Prostate gland (tissue), 2 donors: ENCODE data around the gene FBXO48.

ENCODE experiments used
- POLR2A ChIP-seq: fragments of 450-650 bp; IDR thresholded peaks from one replicate; pipeline ENCODE4 v1.6.1; 2016; ENCODE audit warnings: antibody characterized with exemption, mild to moderate bottlenecking
- POLR2AphosphoS5 ChIP-seq: sonication (generic); formaldehyde crosslinking; IDR thresholded peaks from one replicate; pipeline ENCODE4 v1.6.1; 2017; ENCODE audit warnings: antibody characterized with exemption
- TF ChIP-seq, protein P1 (sequence below), 4 experiments: fragments of 200-600 bp in 2 of 4; fragments of 450-650 bp in 2 of 4; sonication (generic) in 2 of 4; IDR thresholded peaks; 1 replicate in 3 of 4; 2 replicates in 1 of 4; pipeline ENCODE4 v1.5.1; 2016 to 2019; ENCODE audit warnings: antibody characterized with exemption in 4 of 4, mild to moderate bottlenecking in 2 of 4, moderate library complexity in 2 of 4

GRCh38 chr2:68516051-68516955 is 49.2 kb upstream of the FBXO48 start:
- TF ChIP-seq, protein P1, sequence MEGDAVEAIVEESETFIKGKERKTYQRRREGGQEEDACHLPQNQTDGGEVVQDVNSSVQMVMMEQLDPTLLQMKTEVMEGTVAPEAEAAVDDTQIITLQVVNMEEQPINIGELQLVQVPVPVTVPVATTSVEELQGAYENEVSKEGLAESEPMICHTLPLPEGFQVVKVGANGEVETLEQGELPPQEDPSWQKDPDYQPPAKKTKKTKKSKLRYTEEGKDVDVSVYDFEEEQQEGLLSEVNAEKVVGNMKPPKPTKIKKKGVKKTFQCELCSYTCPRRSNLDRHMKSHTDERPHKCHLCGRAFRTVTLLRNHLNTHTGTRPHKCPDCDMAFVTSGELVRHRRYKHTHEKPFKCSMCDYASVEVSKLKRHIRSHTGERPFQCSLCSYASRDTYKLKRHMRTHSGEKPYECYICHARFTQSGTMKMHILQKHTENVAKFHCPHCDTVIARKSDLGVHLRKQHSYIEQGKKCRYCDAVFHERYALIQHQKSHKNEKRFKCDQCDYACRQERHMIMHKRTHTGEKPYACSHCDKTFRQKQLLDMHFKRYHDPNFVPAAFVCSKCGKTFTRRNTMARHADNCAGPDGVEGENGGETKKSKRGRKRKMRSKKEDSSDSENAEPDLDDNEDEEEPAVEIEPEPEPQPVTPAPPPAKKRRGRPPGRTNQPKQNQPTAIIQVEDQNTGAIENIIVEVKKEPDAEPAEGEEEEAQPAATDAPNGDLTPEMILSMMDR (IDR thresholded peaks at IDR 0.05): no peak
- TF ChIP-seq POLR2A (no peak), POLR2AphosphoS5 (no peak)
